Measurements from ENCODE around the gene AATK. TPM values are rescaled to one million over a fixed set of nuclear protein-coding genes. Genes with fewer than 3 reads are reported as not detected.

The AATK gene
- total and polyA plus RNA-seq, 10 of the 15 experiments (the other 5 are each of a cell fraction or from before 2014, with no cell fraction given) = 0.04 TPM; not detected in 9

DNA sequence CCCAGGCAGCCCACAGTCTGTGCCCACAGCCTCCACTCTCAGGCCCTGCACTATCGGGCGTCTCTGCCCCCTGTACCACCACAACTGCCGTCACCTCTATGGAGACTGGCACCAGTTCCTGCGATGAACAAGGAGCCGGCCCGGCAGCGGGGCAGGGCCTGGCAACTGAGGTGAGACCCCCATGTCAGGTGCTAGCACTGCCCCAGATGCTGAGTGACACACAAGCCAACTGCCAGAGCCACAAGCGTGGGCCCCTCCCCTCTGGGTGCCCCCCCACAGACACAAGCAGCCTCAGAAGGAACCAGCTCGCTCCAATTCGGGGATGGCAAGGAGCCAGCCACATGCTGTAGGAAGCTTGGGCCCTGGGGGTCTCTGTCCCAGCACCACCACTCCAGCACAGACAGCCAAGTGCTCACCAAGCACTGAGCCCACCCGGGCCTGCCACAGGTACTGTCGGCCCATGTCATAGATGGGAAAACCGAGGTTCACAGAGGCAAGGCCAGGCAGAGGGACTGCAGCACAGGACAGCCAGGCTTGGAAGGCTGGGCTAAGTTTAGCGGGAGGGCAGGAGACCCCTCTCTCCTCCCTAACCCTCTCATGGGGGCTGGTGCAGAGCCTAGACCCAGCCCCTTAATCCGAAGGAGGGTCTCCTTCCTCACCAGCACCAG lies 2.2 kb downstream of the AATK start (continued):
- no peak for TF ChIP-seq ATF2 (IDR thresholded peaks at IDR 0.05; ENCODE audit: low read length)
- TF ChIP-seq ATF7 (IDR thresholded peaks at IDR 0.05; ENCODE audit: low read depth) = no peak
- TF ChIP-seq TCF12 (IDR thresholded peaks at IDR 0.05; ENCODE audit: low read depth, low read length) = no peak
- TF ChIP-seq BHLHE40 (IDR thresholded peaks at IDR 0.05; ENCODE audit: borderline replicate concordance in 1 of 2, low read depth in 2 of 2, low read length in 1 of 2) = no peak

GRCh38 chr17:81163051-81163695 lies 2.8 kb downstream of the AATK start:
- CTCF ChIA-PET = no interaction called here
- no peaks in the 10 kb centered on the region; a peak in 2 of 4 replicates for H3K27me3 ChIP-seq (replicated peaks in 1 of 2; ENCODE audit: control insufficient read depth in 2 of 2, insufficient read depth in 2 of 2, low read length in 1 of 2)
- no peak for ATAC-seq
- intact Hi-C loops (cut with micrococcal nuclease; ENCODE audit: unreplicated experiment) (no loop called here), in situ Hi-C loops (cut with MboI) (no loop called here)
- H3K4me3 ChIP-seq = no peak overlapping the region
- POLR2A ChIA-PET = no interaction called here
- no peaks in the 10 kb centered on the region for H3K9me3 ChIP-seq (replicated peaks; ENCODE audit: control insufficient read depth, insufficient read depth, low read length)
- no peaks in the 10 kb centered on the region for H3K36me3 ChIP-seq (ENCODE audit: control insufficient read depth in 2 of 2, insufficient read depth in 2 of 2, low read length in 1 of 2)
- no peaks in the 10 kb centered on the region for H3K4me1 ChIP-seq (ENCODE audit: control insufficient read depth, insufficient read depth, low read length)
- H4K20me1 ChIP-seq (ENCODE audit: control insufficient read depth, insufficient read depth) = no peaks in the 10 kb centered on the region
- WGBS (ENCODE audit: insufficient coverage, insufficient replicate concordance, low lambda C conversion rate, missing lambda C conversion rate) = 36% methylated on average over 15 of the region's 19 CpGs
- DNase-seq (ENCODE audit: low read depth, low spot score) = no peak
- H3K4me2 ChIP-seq (ENCODE audit: control insufficient read depth, insufficient read depth) = no peak overlapping the region
- SMC1A ChIA-PET (ENCODE audit: uncharacterized antibody, unreplicated experiment) = no interaction called here
- H3K27ac ChIP-seq (ENCODE audit: control insufficient read depth, insufficient read depth) = no peak overlapping the region
- H2AFZ ChIP-seq (ENCODE audit: control insufficient read depth, low read depth, low read length) = no peak overlapping the region
- FAIRE-seq = no peak
- BruUV-seq (replicated peaks) = no TSS peak
- RAD21 ChIA-PET (ENCODE audit: unreplicated experiment) = no interaction called here
- H3K79me2 ChIP-seq (ENCODE audit: control insufficient read depth, insufficient read depth, low read length) = no peaks in the 10 kb centered on the region
- H3K9ac ChIP-seq (ENCODE audit: control insufficient read depth, insufficient read depth, low read length) = no peak overlapping the region
- TF ChIP-seq ZNF622 (IDR thresholded peaks at IDR 0.05) (no peak), SP1 (IDR thresholded peaks at IDR 0.05; ENCODE audit: low read depth, low read length) (no peak), DPF2 (IDR thresholded peaks at IDR 0.05) (no peak), PAX8 (IDR thresholded peaks at IDR 0.05) (no peak), SMC3 (IDR thresholded peaks at IDR 0.05; ENCODE audit: borderline replicate concordance, low read length) (no peak), FOXM1 (IDR thresholded peaks at IDR 0.05; ENCODE audit: low read depth, low read length) (no peak), SIN3A (IDR thresholded peaks at IDR 0.05; ENCODE audit: low read depth, low read length) (no peak), SMARCA5 (IDR thresholded peaks at IDR 0.05) (no peak), SPI1 (IDR thresholded peaks at IDR 0.05; ENCODE audit: borderline replicate concordance, insufficient read depth, low read depth, low read length) (no peak)
- TF ChIP-seq, protein P1, sequence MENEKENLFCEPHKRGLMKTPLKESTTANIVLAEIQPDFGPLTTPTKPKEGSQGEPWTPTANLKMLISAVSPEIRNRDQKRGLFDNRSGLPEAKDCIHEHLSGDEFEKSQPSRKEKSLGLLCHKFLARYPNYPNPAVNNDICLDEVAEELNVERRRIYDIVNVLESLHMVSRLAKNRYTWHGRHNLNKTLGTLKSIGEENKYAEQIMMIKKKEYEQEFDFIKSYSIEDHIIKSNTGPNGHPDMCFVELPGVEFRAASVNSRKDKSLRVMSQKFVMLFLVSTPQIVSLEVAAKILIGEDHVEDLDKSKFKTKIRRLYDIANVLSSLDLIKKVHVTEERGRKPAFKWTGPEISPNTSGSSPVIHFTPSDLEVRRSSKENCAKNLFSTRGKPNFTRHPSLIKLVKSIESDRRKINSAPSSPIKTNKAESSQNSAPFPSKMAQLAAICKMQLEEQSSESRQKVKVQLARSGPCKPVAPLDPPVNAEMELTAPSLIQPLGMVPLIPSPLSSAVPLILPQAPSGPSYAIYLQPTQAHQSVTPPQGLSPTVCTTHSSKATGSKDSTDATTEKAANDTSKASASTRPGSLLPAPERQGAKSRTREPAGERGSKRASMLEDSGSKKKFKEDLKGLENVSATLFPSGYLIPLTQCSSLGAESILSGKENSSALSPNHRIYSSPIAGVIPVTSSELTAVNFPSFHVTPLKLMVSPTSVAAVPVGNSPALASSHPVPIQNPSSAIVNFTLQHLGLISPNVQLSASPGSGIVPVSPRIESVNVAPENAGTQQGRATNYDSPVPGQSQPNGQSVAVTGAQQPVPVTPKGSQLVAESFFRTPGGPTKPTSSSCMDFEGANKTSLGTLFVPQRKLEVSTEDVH (IDR thresholded peaks at IDR 0.05; ENCODE audit: low read depth, partially characterized antibody) = no peak
- TF ChIP-seq, protein P2, sequence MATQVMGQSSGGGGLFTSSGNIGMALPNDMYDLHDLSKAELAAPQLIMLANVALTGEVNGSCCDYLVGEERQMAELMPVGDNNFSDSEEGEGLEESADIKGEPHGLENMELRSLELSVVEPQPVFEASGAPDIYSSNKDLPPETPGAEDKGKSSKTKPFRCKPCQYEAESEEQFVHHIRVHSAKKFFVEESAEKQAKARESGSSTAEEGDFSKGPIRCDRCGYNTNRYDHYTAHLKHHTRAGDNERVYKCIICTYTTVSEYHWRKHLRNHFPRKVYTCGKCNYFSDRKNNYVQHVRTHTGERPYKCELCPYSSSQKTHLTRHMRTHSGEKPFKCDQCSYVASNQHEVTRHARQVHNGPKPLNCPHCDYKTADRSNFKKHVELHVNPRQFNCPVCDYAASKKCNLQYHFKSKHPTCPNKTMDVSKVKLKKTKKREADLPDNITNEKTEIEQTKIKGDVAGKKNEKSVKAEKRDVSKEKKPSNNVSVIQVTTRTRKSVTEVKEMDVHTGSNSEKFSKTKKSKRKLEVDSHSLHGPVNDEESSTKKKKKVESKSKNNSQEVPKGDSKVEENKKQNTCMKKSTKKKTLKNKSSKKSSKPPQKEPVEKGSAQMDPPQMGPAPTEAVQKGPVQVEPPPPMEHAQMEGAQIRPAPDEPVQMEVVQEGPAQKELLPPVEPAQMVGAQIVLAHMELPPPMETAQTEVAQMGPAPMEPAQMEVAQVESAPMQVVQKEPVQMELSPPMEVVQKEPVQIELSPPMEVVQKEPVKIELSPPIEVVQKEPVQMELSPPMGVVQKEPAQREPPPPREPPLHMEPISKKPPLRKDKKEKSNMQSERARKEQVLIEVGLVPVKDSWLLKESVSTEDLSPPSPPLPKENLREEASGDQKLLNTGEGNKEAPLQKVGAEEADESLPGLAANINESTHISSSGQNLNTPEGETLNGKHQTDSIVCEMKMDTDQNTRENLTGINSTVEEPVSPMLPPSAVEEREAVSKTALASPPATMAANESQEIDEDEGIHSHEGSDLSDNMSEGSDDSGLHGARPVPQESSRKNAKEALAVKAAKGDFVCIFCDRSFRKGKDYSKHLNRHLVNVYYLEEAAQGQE (IDR thresholded peaks at IDR 0.05; ENCODE audit: low read depth, low read length) = no peak

All from GM12878 (cell line).